22Rv1 (cell line): ENCODE measurements around the gene SIGLEC1.

Experiments
- H3K27ac ChIP-seq: fragments of 450-650 bp; 2 replicates; pipeline ENCODE4 v1.5.1; 2017
- ZFX ChIP-seq: fragments of 450-650 bp; IDR thresholded peaks from 2 replicates; pipeline ENCODE4 v1.6.1; 2017; ENCODE audit warnings: antibody characterized with exemption, borderline replicate concordance
- TF ChIP-seq, protein P1 (sequence below): fragments of 450-650 bp; IDR thresholded peaks from 2 replicates; pipeline ENCODE4 v1.5.1; 2017; ENCODE audit warnings: mild to moderate bottlenecking

SIGLEC1 gene

GRCh38 chr20:3724356-3724755 is 12.0 kb upstream of the SIGLEC1 start:
- no peak overlapping the region for H3K27ac ChIP-seq
- TF ChIP-seq, protein P1, sequence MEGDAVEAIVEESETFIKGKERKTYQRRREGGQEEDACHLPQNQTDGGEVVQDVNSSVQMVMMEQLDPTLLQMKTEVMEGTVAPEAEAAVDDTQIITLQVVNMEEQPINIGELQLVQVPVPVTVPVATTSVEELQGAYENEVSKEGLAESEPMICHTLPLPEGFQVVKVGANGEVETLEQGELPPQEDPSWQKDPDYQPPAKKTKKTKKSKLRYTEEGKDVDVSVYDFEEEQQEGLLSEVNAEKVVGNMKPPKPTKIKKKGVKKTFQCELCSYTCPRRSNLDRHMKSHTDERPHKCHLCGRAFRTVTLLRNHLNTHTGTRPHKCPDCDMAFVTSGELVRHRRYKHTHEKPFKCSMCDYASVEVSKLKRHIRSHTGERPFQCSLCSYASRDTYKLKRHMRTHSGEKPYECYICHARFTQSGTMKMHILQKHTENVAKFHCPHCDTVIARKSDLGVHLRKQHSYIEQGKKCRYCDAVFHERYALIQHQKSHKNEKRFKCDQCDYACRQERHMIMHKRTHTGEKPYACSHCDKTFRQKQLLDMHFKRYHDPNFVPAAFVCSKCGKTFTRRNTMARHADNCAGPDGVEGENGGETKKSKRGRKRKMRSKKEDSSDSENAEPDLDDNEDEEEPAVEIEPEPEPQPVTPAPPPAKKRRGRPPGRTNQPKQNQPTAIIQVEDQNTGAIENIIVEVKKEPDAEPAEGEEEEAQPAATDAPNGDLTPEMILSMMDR, result no peak
- TF ChIP-seq ZFX, result no peak

DNA sequence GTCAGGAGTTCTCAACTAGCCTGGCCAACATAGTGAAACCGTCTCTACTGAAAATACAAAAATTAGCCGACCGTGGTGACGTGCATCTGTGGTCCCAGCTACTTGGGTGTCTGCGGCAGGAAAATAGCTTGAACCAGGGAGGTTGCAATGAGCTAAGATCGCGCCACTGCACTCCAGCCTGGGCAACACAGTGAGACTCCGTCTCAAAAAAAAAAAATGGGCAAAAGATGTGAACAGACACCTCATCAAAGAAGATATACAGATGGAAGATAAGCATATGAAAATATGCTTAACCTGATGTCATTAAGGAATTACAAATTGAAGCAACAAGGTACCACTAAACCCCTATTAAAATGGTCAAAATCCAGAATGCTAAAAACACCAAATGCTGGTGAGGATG is 10.9 kb upstream of the SIGLEC1 start:
- no peak for TF ChIP-seq ZFX
- TF ChIP-seq, protein P1, result no peak
- no peak overlapping the region for H3K27ac ChIP-seq

- H3K27ac ChIP-seq, result no peak overlapping the region
- TF ChIP-seq, protein P1, result no peak
- TF ChIP-seq ZFX, result no peak
Observed at GRCh38 chr20:3721912-3722311, 9.5 kb upstream of the SIGLEC1 start.

GRCh38 chr20:3720626-3721025 is 8.2 kb upstream of the SIGLEC1 start:
- H3K27ac ChIP-seq, result no peak overlapping the region
- TF ChIP-seq, protein P1, result no peak
- TF ChIP-seq ZFX, result no peak

DNA sequence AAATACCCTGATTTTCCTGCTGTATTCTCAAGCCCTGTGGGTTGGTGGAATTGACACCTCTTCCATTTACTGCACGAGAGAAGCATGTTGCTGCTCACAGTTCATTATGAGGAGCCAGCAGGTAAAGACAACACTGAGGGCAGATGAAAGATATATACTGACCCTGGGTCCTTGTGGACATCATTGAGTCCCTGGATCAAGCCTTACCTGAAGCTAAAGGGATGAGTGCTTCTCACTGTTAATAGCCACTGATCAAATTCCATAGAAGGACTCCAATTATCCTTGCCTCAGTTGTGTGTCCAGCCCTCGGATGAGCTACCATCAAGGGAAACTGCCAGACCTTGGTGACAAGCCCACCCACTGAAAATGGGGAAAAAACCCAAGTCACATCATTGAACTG is 7.7 kb upstream of the SIGLEC1 start:
- TF ChIP-seq ZFX, result no peak
- TF ChIP-seq, protein P1, result no peak

GRCh38 chr20:3719046-3719445 is 6.6 kb upstream of the SIGLEC1 start:
- TF ChIP-seq ZFX, result no peak
- TF ChIP-seq, protein P1, result no peak
- H3K27ac ChIP-seq, result no peak overlapping the region

More for the DNA sequence above, 7.7 kb upstream of the SIGLEC1 start:
- no peak overlapping the region for H3K27ac ChIP-seq

DNA sequence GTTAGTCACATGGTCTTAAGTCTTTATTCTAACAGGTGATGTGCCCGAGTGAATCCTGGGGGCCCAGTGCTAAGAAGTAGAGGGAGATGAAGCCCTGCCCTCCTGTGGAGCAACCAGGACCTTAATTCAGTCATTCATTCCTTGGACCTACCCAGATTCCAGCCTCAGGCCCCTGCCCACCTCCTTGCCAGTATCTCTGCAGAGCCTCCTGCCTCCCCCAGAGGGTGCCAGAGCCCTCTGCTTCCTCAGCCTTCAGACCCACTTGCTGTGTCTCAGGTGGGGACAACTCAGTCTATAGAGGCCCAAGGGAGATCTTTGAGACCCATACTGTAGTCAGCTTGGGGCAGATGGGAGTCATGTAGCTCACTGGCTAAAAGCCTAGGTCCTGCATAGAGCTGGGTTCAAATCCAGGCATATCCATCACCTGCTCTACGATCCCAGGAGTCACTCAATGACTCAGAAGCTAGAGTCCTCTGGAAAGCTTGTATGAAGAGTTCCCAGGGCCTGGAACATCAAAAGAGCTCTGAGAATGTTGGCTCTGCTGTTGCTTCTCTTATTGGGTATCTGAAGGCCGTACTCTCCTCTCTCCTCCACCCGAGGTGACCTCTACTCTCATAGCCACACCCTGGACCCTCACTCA is 3.9 kb upstream of the SIGLEC1 start:
- no peak overlapping the region for H3K27ac ChIP-seq
- TF ChIP-seq, protein P1, result peak; percentile 81
- TF ChIP-seq ZFX, result no peak
